Spleen (tissue), 11 donors: ENCODE data around the gene PVRIG. TPM values are rescaled to one million over a fixed set of nuclear protein-coding genes. Genes with fewer than 3 reads are reported as not detected.
A peak's percentile ranks its signal among the peaks of the same experiment; 100 is the strongest.
"Not testable (repeated sequence)": the region's sequence is repeated elsewhere in the genome, so short reads cannot be mapped to it uniquely, and the experiment has no call there.

Experiments
- DNase-seq: peaks from one replicate; pipeline ENCODE4 v3.0.0-alpha.2; 2020
- H3K27ac ChIP-seq, 8 donors: fragments of 200-600 bp; sonication (generic) in 7 of 8; 1 replicate in 4 of 8; 2 replicates in 4 of 8; pipeline versions ENCODE4 v1.5.0 to v1.8.0; 2016 to 2021; ENCODE audit warnings: inconsistent platforms in 4 of 8, mild to moderate bottlenecking in 4 of 8, moderate library complexity in 1 of 8
- H3K27me3 ChIP-seq, 7 donors: fragments of 200-600 bp; sonication (generic) in 6 of 7; replicated peaks in 1 of 7; 1 replicate in 4 of 7; 2 replicates in 3 of 7; pipeline versions ENCODE4 v1.5.0 to v1.8.0; 2016 to 2021; ENCODE audit warnings: inconsistent platforms in 3 of 7, mild to moderate bottlenecking in 1 of 7
- H3K36me3 ChIP-seq, 6 donors: fragments of 200-600 bp; sonication (generic) in 5 of 6; 1 replicate in 4 of 6; 2 replicates in 2 of 6; pipeline versions ENCODE4 v1.5.0 to v1.8.0; 2016 to 2021; ENCODE audit warnings: inconsistent platforms in 2 of 6
- H3K4me1 ChIP-seq, 6 donors: fragments of 200-600 bp; sonication (generic) in 5 of 6; 1 replicate in 3 of 6; 2 replicates in 3 of 6; pipeline versions ENCODE4 v1.5.0 to v1.8.0; 2016 to 2021; ENCODE audit warnings: inconsistent platforms in 3 of 6
- H3K4me3 ChIP-seq, 8 donors: fragments of 200-600 bp; sonication (generic) in 7 of 8; 1 replicate in 4 of 8; 2 replicates in 4 of 8; pipeline versions ENCODE4 v1.5.0 to v1.8.0; 2016 to 2021; ENCODE audit warnings: inconsistent platforms in 4 of 8, mild to moderate bottlenecking in 4 of 8, moderate library complexity in 2 of 8
- H3K9me3 ChIP-seq, 8 donors: fragments of 200-600 bp; sonication (generic) in 7 of 8; 1 replicate in 4 of 8; 2 replicates in 4 of 8; pipeline versions ENCODE4 v1.5.0 to v1.8.0; 2016 to 2021; ENCODE audit warnings: inconsistent platforms in 4 of 8
- POLR2A ChIP-seq, 3 donors: fragments of 450-650 bp; IDR thresholded peaks; one replicate each; pipeline ENCODE4 v1.5.1; 2017; ENCODE audit warnings: antibody characterized with exemption in 3 of 3, mild to moderate bottlenecking in 1 of 3
- POLR2AphosphoS5 ChIP-seq, 3 donors: sonication (generic); formaldehyde crosslinking; IDR thresholded peaks; one replicate each; pipeline ENCODE4 v1.5.1; 2017; ENCODE audit warnings: antibody characterized with exemption in 3 of 3
- WGBS, 5 donors: extraction: QIAGEN DNeasy Blood & Tissue Kit in 3 of 5; methylation state at CpG; one replicate each; pipeline versions ENCODE4 v1.1.5 to v1.1.7; 2013 to 2018; 5-methylcytosine and 5-hydroxymethylcytosine counted together
- intact Hi-C: fragments of 100-400 bp; cut with DNase I; formaldehyde crosslinking; loops from one replicate; pipeline ENCODE4 v1.15.0; 2023; ENCODE audit warnings: low total_unique reads
- polyA plus RNA-seq, 3 donors: library from polyadenylated mRNA; stranded (reverse); fragments of 200-250 nt; gene quantifications; one replicate each; pipeline ENCODE4 v1.2.1, GENCODE V29; 2013
- total RNA-seq, 7 donors: library from RNA; depleted of rRNA in 3 of 7; stranded (reverse); fragments of >200 nt in 3 of 7; fragmentation: NEBNext Ultra II Directional in 4 of 7; extraction: Animal tissue kit (Norgen Biotek cat#: 25700) in 4 of 7; gene quantifications; one replicate each; pipeline versions ENCODE4 v1.1.0 to v1.2.1, GENCODE V29; 2016 to 2021
- TF ChIP-seq, protein P1 (sequence below), 11 experiments: fragments of 200-600 bp in 7 of 11; fragments of 450-650 bp in 4 of 11; sonication (generic) in 4 of 11; IDR thresholded peaks in 8 of 11; conservative IDR thresholded peaks in 3 of 11; 1 replicate in 7 of 11; 2 replicates in 4 of 11; pipeline versions ENCODE4 v1.4.0 to v1.8.0; 2016 to 2021; ENCODE audit warnings: antibody characterized with exemption in 11 of 11, inconsistent platforms in 4 of 11, mild to moderate bottlenecking in 1 of 11
- donor health status: healthy with polysubstance abuse.
- donor health status: DM: no; HTN: no; CAD: no; lungs with moderate emphysema.
- donor health status: DM: no; HTN: no; CAD: no.
- donor health status: Bipolar disorder and iron deficiency.
- donor health status: healthy.
- donor health status: DM: no; HTN: no; CAD: no.
- donor health status: DM: yes; HTN: yes; CAD: no.

Gene PVRIG
- total and polyA plus RNA-seq, 10 donors = 20.3 to 58.7 (median 32.1) TPM

DNA sequence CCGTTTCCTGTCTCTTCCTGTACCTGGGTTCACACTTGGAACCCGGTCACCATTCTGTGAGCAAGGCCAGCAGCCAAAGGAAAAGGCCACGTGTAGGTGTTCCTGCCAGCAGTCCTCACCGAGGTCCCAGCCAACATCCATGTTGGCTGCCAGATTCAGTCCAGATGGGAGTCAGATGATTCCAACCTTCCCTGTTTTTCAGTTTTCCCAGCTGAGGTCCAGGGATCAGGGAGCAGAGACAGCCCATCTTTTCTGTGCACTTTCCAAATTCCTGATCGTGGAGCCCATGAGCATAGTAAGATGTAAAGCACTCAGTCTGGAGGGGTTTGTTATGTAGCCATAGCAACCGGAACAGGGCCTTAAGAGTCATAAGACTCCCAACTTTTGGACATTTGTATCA is 3.9 kb upstream of the PVRIG start:
- TF ChIP-seq, protein P1, sequence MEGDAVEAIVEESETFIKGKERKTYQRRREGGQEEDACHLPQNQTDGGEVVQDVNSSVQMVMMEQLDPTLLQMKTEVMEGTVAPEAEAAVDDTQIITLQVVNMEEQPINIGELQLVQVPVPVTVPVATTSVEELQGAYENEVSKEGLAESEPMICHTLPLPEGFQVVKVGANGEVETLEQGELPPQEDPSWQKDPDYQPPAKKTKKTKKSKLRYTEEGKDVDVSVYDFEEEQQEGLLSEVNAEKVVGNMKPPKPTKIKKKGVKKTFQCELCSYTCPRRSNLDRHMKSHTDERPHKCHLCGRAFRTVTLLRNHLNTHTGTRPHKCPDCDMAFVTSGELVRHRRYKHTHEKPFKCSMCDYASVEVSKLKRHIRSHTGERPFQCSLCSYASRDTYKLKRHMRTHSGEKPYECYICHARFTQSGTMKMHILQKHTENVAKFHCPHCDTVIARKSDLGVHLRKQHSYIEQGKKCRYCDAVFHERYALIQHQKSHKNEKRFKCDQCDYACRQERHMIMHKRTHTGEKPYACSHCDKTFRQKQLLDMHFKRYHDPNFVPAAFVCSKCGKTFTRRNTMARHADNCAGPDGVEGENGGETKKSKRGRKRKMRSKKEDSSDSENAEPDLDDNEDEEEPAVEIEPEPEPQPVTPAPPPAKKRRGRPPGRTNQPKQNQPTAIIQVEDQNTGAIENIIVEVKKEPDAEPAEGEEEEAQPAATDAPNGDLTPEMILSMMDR (IDR thresholded peaks at IDR 0.05 in 8 of 11, conservative IDR thresholded peaks at IDR 0.05 in 3 of 11) = no peak
- TF ChIP-seq POLR2A (IDR thresholded peaks at IDR 0.05) (no peak), POLR2AphosphoS5 (IDR thresholded peaks at IDR 0.05) (no peak)
- peaks cover 0 to 20% (median 1%) of the 10 kb centered on the region in 6 donors for H3K36me3 ChIP-seq
- no peaks in the 10 kb centered on the region for H3K9me3 ChIP-seq
- intact Hi-C loops = no loop called here
- H3K27ac ChIP-seq = peak overlapping the region in 4 of 8 donors; percentile 81 to 100 (median 96)
- DNase-seq = peak; percentile 54
- no peak overlapping the region for H3K4me3 ChIP-seq
- H3K27me3 ChIP-seq = no peaks in the 10 kb centered on the region
- H3K4me1 ChIP-seq = peaks cover 8 to 83% (median 19%) of the 10 kb centered on the region in 6 donors
- 60 to 80% (median 75%) methylated on average over 6 of the region's 6 CpGs for WGBS, 5 donors

DNA sequence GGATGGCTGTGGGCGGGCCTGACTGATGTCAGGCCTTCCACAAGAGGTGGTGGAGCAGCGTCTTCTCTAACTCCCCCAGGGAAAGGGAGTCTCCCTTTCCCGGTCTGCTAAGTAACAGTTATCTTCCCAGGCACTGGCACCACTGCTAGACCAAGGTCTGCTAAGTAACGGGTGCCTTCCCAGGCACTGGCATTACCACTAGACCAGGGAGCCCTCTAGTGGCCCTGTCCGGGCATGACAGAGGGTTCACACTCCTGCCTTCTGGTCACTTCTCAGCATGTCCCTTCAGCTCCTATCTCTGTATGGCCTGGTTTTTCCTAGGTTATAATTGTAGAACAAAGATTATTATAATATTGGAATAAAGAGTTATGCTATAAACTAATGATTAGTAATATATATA is 1.8 kb upstream of the PVRIG start:
- H3K4me1 ChIP-seq = peaks cover 0 to 82% (median 19%) of the 10 kb centered on the region in 6 donors
- intact Hi-C loops, H3K9me3 ChIP-seq, H3K27me3 ChIP-seq: not testable (repeated sequence)
- peaks cover 0 to 29% (median 8%) of the 10 kb centered on the region in 6 donors for H3K36me3 ChIP-seq
- peak; percentile 94 for DNase-seq
- WGBS, 5 donors = 0 to 3% methylated on average over 1 to 2 of the region's 5 CpGs; no CpG with 5 or more reads in 3 of the 5 donors
- TF ChIP-seq, protein P1 (IDR thresholded peaks at IDR 0.05 in 8 of 11, conservative IDR thresholded peaks at IDR 0.05 in 3 of 11) = peak in 10 of 11 experiments; percentile 12 to 79 (median 57)
- peak overlapping the region in 1 of 8 donors; percentile 56 for H3K4me3 ChIP-seq
- peak overlapping the region in 6 of 8 donors; percentile 63 to 100 (median 94) for H3K27ac ChIP-seq

DNA sequence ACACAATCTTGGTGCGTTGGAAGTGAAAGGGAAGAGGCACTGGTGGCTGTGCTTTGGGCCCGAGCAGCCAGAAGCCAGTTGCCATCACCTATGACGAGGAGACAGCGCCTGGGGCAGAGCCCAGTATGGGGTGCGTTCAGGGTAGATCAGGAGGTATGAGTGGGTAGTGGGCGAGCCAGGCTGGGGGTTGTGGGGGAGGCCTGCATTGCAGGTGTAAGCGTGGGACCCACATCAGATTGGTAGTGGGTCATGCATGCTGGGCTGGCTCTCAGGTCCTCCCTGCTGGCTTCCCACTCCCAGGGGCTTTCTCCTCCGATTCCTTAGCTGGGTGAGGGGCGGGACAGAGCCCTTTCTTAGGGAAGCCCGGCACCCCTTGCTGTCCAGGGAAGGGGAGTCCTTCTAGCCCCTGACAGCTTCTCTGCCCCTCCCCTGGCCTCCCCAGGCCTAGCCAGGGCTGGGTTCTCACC is 445 bp upstream of the PVRIG start:
- Histone ChIP-seq H3K27me3 (no peaks in the 10 kb centered on the region), H3K4me3 (peak overlapping the region in 5 of 8 donors; percentile 43 to 81 (median 54)), H3K4me1 (peaks cover 0 to 81% (median 21%) of the 10 kb centered on the region in 6 donors), H3K9me3 (no peaks in the 10 kb centered on the region), H3K27ac (peak overlapping the region; percentile 8 to 100 (median 92)), H3K36me3 (peaks cover 0 to 41% (median 17%) of the 10 kb centered on the region in 6 donors)
- intact Hi-C loops = no loop called here
- WGBS, 5 donors = 71 to 82% (median 75%) methylated on average over 7 to 10 of the region's 10 CpGs
- TF ChIP-seq, protein P1 (IDR thresholded peaks at IDR 0.05 in 8 of 11, conservative IDR thresholded peaks at IDR 0.05 in 3 of 11) = peak in 1 of 11 experiments; percentile 10
- TF ChIP-seq POLR2AphosphoS5 (IDR thresholded peaks at IDR 0.05) = no peak
- DNase-seq = peak; percentile 82

DNA sequence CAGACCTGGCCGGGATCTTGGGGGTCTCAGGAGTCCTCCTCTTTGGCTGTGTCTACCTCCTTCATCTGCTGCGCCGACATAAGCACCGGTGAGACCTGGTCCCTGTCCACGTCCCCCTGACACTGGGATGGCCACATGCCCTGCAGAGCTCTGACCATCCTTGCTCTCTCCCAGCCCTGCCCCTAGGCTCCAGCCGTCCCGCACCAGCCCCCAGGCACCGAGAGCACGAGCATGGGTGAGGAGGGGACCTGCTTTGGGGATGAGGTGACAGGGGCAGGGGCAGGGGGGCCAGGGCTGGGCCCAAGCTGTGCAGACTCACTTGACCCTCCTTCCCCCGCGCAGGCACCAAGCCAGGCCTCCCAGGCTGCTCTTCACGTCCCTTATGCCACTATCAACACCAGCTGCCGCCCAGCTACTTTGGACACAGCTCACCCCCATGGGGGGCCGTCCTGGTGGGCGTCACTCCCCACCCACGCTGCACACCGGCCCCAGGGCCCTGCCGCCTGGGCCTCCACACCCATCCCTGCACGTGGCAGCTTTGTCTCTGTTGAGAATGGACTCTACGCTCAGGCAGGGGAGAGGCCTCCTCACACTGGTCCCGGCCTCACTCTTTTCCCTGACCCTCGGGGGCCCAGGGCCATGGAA is 959 bp downstream of the PVRIG start:
- Histone ChIP-seq H3K27ac (peak overlapping the region; percentile 88 to 100 (median 92)), H3K4me3 (peak overlapping the region; percentile 31 to 81 (median 44)), H3K36me3 (peaks cover 0 to 55% (median 19%) of the 10 kb centered on the region in 6 donors), H3K27me3 (no peaks in the 10 kb centered on the region), H3K4me1 (peaks cover 0 to 83% (median 21%) of the 10 kb centered on the region in 6 donors), H3K9me3 (no peaks in the 10 kb centered on the region)
- peak; percentile 82 for DNase-seq
- intact Hi-C loops = loop anchor here (10.0 kb wide), 1 partner anchor 86 kb away; no protein-coding TSS in a partner anchor
- TF ChIP-seq, protein P1 (IDR thresholded peaks at IDR 0.05 in 8 of 11, conservative IDR thresholded peaks at IDR 0.05 in 3 of 11) = no peak
- peak in 1 of 3 donors; percentile 52 for TF ChIP-seq POLR2AphosphoS5 (IDR thresholded peaks at IDR 0.05)
- 57 to 80% (median 70%) methylated on average over 14 to 22 of the region's 22 CpGs for WGBS, 5 donors
